NB4 (cell line): ENCODE results near the gene TRIM28.

Experiments used
- DNase-seq: peaks from one replicate; pipeline ENCODE4 v3.0.0; 2010; ENCODE audit warnings: low read depth
- H3K4me3 ChIP-seq: one replicate; pipeline ENCODE4 v1.5.1; 2011; ENCODE audit warnings: mild to moderate bottlenecking, low read depth, low read length, moderate library complexity
- MAX ChIP-seq: IDR thresholded peaks from 2 replicates; pipeline ENCODE4 v1.6.1; 2011; ENCODE audit warnings: low read depth, low read length
- MYC ChIP-seq: IDR thresholded peaks from 2 replicates; pipeline ENCODE4 v1.6.1; 2011; ENCODE audit warnings: low read depth, low read length
- POLR2A ChIP-seq: IDR thresholded peaks from 2 replicates; pipeline ENCODE4 v1.6.1; 2011; ENCODE audit warnings: mild to moderate bottlenecking; ENCODE audit not compliant: insufficient read length; ENCODE audit errors: extremely low read depth
- TF ChIP-seq, protein P1 (sequence below): IDR thresholded peaks from one replicate; pipeline ENCODE4 v1.5.1; 2012; ENCODE audit warnings: low read depth, low read length

TRIM28 gene

DNA sequence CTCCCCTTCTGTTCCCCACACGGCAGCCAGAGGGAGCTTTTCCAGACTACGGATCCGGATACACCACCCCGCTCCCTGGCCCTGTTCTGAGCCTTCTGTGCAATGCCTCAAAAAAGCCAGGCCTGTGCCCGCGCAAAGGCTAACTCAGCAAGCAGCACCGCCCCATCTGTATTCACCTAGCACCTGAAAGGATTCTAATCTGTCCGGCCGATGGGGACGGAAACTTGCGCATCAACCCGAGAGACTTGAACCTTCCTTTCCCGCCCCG, 24.8 kb upstream of the TRIM28 start:
- no peak for TF ChIP-seq MYC
- no peak for TF ChIP-seq POLR2A
- TF ChIP-seq, protein P1, sequence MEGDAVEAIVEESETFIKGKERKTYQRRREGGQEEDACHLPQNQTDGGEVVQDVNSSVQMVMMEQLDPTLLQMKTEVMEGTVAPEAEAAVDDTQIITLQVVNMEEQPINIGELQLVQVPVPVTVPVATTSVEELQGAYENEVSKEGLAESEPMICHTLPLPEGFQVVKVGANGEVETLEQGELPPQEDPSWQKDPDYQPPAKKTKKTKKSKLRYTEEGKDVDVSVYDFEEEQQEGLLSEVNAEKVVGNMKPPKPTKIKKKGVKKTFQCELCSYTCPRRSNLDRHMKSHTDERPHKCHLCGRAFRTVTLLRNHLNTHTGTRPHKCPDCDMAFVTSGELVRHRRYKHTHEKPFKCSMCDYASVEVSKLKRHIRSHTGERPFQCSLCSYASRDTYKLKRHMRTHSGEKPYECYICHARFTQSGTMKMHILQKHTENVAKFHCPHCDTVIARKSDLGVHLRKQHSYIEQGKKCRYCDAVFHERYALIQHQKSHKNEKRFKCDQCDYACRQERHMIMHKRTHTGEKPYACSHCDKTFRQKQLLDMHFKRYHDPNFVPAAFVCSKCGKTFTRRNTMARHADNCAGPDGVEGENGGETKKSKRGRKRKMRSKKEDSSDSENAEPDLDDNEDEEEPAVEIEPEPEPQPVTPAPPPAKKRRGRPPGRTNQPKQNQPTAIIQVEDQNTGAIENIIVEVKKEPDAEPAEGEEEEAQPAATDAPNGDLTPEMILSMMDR, result peak; percentile 67
- TF ChIP-seq MAX, result no peak
- peak; percentile 85 for DNase-seq
- peak overlapping the region; percentile 83 for H3K4me3 ChIP-seq

GRCh38 chr19:58519355-58520256, 24.3 kb upstream of the TRIM28 start, which contains the start of gene ZBTB45:
ZBTB45 (minus strand) TSS chr19:58519810; CDS start chr19:58517673, 2,137 bp downstream.
- peak; percentile 78 for TF ChIP-seq MYC
- TF ChIP-seq, protein P1, result peak; percentile 59
- TF ChIP-seq POLR2A, result peak; percentile 69
- peak; percentile 65; the same call in 1 of the 2 replicates for TF ChIP-seq MAX
- peak within 1 kb of the TSS; percentile 83 for H3K4me3 ChIP-seq
- peak; percentile 98 for DNase-seq

- TF ChIP-seq POLR2A (no peak), MAX (no peak), MYC (no peak)
- TF ChIP-seq, protein P1, result no peak
- no peak for DNase-seq
- H3K4me3 ChIP-seq, result peak overlapping the region; percentile 83
Observed at GRCh38 chr19:58520257-58520599, 23.6 kb upstream of the TRIM28 start.

DNA sequence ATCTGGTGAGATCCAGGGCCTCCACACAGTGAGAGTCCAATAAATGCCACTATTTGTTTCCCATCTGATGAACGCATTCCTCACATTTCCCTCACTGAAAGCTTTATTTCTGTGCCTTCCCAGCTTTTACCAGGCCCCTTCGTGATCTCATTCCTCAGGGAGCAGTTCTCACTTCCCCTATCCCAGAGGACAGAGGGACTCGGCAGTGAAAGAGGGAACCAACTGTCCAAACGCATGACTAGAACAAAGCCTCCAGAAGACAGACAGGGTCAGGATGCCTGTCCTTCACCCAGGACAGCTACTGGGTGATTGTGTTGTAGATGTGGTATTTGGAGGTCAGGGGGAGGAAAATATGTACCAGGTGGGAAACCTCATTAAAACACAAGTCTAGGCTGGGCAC, 22.2 kb upstream of the TRIM28 start:
- no peak for DNase-seq
- TF ChIP-seq, protein P1, result no peak
- TF ChIP-seq POLR2A (no peak), MAX (no peak), MYC (no peak)
- H3K4me3 ChIP-seq, result peak overlapping the region; percentile 13

DNA sequence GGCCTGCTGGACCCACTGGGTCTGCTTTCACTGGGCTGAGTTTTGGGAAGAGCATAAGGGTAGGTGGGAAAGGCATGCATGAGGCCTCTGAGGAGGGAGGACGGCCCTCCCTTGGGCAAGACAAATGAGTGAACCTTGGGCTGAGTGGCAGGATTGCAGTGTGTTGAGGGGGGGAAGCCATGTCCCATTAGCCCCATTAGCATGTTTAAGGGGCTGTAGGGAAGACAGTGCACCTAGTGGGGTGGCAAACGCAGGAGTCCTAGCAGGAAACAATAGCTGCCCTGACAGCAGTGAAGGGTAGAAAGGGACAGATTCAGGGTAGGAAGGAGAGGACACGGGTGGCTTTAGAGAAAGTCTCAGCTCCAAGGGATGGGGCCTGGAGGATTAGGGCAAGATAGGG, 21.2 kb upstream of the TRIM28 start:
- no peak overlapping the region for H3K4me3 ChIP-seq
- TF ChIP-seq POLR2A, result no peak
- TF ChIP-seq, protein P1, result no peak
- TF ChIP-seq MAX, result no peak
- no peak for TF ChIP-seq MYC
- DNase-seq, result no peak
